ENCODE results near the gene C7orf57.
"Not testable (repeated sequence)": the region's sequence is repeated elsewhere in the genome, so short reads cannot be mapped to it uniquely, and the experiment has no call there.

Gene C7orf57

GRCh38 chr7:48038815-48039506, 3.6 kb downstream of the C7orf57 start:
- DNase-seq = no peak

GRCh38 chr7:48040944-48041652, 5.8 kb downstream of the C7orf57 start:
- DNase-seq = no peak

- no peak for DNase-seq
Measured at GRCh38 chr7:48041653-48041970, 6.3 kb downstream of the C7orf57 start.

GRCh38 chr7:48042216-48042615, 6.9 kb downstream of the C7orf57 start:
- no peak for DNase-seq

GRCh38 chr7:48042636-48043035, 7.3 kb downstream of the C7orf57 start:
- no peak for DNase-seq

- no peak for DNase-seq
Measured at GRCh38 chr7:48045195-48045765, 9.9 kb downstream of the C7orf57 start.

GRCh38 chr7:48046458-48046857, 11.1 kb downstream of the C7orf57 start:
- DNase-seq = peak; percentile 38

GRCh38 chr7:48048113-48048512, 12.8 kb downstream of the C7orf57 start:
- no peak for DNase-seq

GRCh38 chr7:48049850-48050249, 14.5 kb downstream of the C7orf57 start:
- peak; percentile 35 for DNase-seq

- DNase-seq = no peak
Measured at GRCh38 chr7:48052748-48053147, 17.4 kb downstream of the C7orf57 start.

- DNase-seq = no peak
Measured at GRCh38 chr7:48053736-48054135, 18.4 kb downstream of the C7orf57 start.

- no peak for DNase-seq
Measured at GRCh38 chr7:48058990-48059389, 23.6 kb downstream of the C7orf57 start.

- no peak for DNase-seq
Measured at GRCh38 chr7:48059706-48060105, 24.4 kb downstream of the C7orf57 start.

GRCh38 chr7:48063985-48064384, 28.6 kb downstream of the C7orf57 start:
- DNase-seq = no peak

- DNase-seq = no peak
Measured at GRCh38 chr7:48067475-48067874, 32.1 kb downstream of the C7orf57 start.

- DNase-seq = no peak
Measured at GRCh38 chr7:48074204-48074654, 38.9 kb downstream of the C7orf57 start.

- no peak for DNase-seq
Measured at GRCh38 chr7:48077423-48077822, 42.1 kb downstream of the C7orf57 start.

GRCh38 chr7:48078470-48078869, 43.1 kb downstream of the C7orf57 start:
- no peak for DNase-seq

- DNase-seq = not testable (repeated sequence)
Measured at GRCh38 chr7:48082378-48082777, 47.0 kb downstream of the C7orf57 start.

- no peak for DNase-seq
Measured at GRCh38 chr7:48083114-48083830, 47.9 kb downstream of the C7orf57 start.

- peak; percentile 84 for DNase-seq
Measured at GRCh38 chr7:48084727-48085432, 49.5 kb downstream of the C7orf57 start.

- DNase-seq = no peak
Measured at GRCh38 chr7:48085433-48085791, 50.1 kb downstream of the C7orf57 start.

GRCh38 chr7:48085942-48086341, 50.6 kb downstream of the C7orf57 start:
- no peak for DNase-seq
